ENCODE measurements around the gene BNC2.

The BNC2 gene

DNA sequence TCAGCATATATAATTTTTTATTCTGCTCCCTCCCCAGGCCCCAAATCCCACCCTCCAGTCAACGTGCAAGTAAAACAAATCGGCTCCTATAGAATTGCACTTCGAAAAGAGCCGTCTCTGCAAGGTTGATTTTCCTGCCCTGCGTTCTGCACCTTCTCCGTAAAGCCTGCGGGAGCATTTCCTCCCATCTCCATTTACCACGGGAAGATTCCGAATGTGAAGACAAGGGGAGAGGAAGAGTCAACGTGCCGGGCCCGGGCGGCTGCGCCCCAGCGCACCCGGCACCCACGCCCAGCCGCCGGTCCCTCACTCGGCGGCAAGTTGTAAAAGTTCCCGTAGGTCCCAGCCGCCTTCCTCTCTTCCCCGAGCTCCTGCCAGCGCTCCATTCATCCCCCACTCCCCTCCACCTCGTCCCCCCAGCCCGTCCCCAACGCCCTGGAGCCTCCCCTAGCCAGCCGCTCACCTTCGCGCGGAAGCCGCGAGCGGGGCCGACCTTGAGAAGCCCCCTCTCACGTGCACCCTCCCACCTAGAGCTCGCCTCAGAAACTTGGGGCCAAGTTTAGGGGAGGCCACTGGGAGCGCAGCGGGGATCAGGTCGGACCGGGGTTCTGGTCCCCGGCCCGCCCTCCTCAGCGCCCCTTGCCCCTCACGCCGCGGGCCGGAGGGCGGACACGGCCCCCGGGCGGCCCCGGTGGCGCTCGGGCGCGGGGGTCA, 431 bp downstream of the BNC2 start:
- peak; percentile 9 for DNase-seq (ENCODE audit: low read depth)

DNA sequence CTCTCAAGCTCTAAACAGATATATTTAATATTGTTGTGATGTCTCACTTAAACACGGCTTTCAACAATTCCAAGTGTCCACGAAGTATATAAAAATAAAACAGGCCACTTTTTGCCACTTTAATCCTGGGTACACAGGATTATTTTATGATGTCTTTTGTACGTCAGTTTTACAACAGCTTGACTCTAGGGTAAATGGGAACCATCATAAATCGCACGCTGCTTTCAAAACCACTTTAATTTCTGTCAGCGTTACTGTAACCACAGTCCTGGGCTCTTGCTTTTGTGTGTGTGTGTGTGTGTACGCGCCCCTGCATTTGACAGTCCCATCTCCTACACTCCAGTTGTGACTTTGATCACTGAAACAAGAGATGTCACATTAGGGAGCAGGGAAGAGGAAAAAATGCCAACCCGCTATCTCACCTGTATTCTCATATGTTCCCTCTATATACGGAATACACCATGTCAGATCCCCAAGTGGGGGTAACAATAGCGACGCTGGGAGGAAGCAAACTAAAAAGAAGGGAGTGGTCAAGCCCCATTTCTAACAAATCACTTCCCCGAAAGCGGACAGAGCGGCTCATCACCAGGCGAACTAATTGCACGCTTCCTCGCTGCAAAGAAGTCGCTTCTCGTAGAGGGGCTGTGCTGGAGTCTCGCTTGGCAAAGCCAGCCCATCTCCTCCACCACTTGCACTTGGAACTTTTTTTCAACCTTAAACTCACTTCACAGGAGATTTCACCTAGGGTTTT, 1.2 kb downstream of the BNC2 start:
- peak; percentile 38 for DNase-seq (ENCODE audit: low read depth)

DNA sequence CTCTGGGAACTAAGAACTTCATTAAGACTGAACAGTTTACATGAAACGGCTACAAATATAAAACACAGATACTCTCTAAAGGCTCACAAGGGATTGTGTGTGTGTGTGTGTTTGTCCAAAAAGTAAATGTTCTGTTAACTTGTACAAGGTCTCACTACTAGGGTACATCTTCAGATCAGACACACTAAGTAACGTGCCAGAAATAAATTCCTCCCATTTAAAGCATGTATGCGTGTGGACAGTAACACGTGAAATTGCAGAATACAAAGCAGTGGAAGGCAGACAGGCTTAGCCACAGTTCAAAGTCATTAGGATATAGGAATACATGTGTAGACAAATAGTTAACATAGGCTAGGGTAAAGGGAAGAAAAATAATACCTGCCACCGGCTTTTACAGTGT, 1.8 kb downstream of the BNC2 start:
- DNase-seq (ENCODE audit: low read depth) = no peak

DNA sequence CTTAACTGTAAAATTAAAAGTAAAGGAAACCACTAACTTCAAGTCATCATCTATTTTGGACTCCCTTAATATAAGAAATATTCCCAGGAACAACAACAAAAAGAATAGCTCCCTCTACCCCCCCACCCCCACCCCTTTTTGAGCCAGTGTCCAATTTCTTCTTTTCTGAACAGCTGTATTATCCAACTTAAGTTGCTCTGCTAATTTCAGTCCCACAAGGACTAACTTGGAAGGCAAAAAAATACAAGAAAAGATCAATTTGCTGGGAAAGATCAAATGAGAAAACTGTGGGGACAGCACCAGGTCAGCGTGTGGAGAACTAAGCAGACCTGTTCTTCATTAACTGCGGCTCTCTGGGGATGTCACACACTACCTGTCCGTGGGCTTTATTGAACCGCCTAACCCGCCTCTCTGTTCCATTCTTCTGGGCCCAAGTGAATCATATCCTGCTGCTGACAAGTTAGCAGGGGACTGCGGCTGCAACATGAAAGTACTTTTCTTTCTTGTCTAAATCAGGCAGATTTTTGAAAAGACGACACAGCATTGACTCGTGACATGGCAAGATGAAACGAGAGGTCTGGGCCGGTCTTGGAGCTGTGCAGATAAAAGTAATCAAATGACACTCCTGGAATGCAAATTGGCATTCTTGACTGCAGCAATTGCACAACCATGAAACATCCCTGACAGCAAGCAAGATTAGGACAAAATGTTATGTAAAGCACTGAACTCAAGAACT, 2.7 kb downstream of the BNC2 start:
- peak; percentile 75 for DNase-seq (ENCODE audit: low read depth)

DNA sequence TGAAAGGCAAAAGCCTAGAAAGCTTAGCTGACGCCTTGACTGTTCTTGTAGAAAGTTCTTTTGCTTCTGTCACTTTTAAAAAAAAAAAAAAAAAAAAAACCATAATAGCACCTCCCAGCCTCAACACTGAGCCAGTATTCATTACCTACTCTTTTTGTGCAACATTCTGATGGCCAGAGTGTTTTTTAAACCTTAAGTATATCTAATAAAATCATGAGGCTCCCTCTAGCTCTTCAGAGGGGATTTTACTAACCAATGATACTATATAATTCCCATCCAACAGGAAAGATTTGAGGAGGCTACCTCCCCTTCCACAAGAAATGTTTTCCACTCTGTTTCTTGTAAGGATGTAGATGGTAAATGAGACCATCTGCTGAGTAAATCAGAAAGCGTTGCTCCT, 3.9 kb downstream of the BNC2 start:
- DNase-seq (ENCODE audit: low read depth) = peak; percentile 52

DNA sequence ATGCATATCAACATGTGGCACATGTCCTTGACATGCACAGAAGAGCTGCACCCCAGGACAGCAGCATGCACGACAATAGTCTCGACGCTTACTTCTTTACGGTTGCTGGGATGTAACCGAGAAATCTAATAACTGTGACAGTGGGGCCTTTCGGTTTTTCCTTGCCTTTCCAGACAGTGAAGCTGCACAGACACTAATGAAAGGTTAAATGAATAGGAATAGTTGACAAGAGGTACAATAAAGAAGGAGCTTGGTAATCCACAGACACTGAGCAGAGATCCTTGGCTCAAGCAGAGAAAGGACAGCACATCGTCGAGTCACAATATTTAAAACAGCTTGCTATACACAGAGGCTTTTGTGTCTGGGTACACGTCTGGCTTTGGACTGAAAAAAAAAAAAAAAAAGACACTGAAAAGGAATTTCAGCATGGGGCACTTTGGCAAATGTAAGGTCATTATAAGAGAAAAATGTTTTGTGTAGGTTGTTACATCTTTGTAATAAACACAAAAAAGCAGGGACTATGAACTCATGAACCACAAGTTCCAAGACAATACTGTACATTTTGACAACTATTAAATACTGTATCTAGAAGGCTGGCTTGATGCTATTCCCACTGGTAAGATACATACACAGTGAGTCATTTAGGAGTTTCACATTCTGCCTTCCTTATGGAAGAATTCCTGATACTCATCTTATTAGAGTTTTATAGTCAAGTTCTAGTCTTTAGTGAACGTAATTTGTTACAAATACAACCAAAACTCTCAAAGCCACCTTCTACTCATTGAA, 5.6 kb downstream of the BNC2 start:
- peak; percentile 25 for DNase-seq (ENCODE audit: low read depth)

DNA sequence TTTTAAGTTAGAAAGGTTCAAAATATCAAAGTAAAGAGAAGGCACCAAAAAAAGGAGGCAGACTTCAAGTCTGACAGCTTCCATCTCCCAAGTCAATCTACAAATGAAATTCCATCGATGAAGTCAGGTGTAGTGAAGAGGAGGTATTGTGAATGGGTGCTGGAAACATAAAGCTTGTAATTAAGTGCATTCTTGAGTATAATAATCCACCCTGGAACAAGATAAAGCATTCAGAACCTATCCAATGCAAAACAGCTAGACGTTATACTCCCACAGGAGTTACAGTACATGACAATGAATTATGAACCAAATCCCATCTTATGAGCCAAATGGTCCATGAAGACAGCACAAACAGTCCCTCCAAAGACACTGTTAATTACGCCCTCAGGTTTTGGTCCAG, 22.3 kb downstream of the BNC2 start:
- no peak for DNase-seq (ENCODE audit: low read depth)

DNA sequence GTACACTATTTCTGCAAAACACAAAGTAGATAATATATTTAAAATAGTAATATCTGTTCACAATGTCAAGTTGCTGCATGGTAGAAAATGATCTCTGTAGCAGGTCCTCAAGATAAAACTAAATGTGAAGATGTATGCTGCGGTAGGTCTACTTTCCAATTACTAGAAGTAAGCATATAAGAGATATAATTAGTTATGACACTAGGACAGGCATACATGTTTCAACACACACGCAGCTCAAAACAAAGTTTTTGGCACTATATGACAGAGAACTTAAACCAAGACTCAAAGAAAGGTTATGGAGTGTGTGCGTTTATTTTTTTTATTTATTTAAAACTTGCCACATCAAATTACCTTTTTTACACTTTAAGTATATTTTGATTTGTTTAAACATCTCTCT, 23.5 kb downstream of the BNC2 start:
- DNase-seq (ENCODE audit: low read depth) = no peak

DNA sequence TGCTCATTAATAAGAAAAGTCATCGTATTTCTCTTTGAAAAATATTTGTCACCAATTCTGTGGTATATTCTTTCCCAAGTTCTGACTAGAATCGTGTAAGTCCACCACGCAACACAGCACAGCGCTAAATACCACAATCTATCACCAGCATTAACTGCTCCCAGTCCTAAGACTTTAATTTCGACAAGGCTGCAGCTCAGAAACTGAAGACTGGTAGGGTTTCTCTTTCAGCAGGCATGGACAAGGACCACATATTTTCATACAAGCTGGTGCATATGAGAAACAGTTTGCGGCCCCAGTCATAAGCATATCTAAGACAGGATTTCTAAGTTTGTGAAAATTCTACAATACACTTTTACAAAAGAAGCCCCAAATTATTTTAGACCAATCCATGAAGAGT, 24.1 kb downstream of the BNC2 start:
- no peak for DNase-seq (ENCODE audit: low read depth)

DNA sequence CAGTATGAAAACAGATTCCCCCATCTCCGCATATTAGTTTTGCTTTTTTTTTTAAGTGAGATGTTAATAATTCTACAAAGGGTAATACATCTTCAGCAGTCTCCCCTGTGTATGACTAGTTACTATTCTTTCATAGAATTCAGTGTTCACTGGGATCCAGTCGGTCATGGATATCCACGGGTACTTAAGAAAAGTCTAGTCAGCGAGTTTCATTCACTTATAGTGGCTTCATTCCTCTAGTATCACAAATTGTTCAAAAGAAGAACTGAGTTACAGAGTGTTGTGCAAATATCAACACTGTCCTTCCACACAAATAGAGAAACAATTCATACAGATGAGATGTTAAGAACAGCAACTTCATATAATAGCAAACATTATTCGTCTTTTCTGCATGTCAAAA, 35.7 kb downstream of the BNC2 start:
- DNase-seq (ENCODE audit: low read depth) = no peak

DNA sequence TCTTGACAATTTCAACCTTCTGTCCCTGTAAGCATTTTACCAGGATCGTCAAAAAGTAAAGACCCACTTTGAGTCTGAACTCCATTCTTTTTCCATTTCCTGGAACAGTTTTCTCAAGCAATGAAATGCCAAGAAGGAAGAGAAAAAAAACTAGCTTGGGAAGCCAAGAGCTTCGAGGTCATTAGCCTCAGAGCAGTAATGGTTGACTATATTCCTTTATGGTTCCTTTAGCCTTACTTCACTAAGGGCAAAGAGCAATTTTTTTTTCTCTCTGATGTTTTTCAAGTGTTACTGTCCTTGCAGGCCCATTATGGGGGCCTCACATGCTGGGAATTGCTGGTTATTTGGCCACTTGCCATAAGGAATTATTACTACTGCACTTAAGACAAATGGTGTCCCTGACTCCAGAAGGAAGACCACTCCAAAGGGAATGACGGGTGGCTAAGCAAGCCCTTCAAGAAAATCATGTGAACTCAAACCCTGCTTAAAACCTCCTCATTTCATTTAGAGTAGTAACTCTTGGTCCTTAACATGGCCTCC, 37.1 kb downstream of the BNC2 start:
- DNase-seq (ENCODE audit: low read depth) = no peak

DNA sequence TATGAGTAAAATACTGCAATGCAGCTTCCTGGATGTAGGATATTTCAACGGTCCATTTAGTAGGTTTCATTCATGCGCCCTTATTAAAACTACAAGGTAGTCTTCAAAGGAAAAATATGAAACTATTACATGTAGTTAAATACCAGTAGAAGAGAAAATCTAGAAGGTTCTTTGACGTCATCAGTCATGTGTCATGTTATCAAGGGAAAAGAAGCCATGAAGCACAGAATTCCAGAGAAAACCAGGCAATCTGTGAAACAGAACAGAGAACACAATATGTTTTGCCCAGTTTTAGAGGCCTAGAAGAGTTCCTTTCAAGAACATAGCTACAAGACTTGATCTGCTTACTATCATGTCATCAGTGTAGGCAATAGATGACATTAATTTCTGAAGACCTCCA, 38.4 kb downstream of the BNC2 start:
- no peak for DNase-seq (ENCODE audit: low read depth)

DNA sequence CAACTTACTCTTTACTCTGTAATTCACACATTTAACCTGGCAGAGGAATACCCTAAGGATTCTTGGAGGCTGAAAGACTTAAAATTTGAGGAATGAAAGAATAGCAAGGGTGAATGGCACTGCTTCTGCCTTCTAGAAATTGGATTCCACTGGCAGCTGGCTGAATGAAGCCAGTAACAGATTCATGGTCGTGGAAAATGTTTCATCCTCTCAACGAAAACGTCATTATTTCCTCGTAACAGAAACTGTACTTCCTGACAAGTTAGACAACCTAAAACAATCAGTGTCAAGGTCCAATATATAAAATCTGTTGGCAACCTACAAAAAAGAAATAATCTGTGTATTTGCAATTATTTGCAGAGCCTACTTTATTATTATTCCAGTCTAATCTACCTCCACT, 39.7 kb downstream of the BNC2 start:
- no peak for DNase-seq (ENCODE audit: low read depth)

DNA sequence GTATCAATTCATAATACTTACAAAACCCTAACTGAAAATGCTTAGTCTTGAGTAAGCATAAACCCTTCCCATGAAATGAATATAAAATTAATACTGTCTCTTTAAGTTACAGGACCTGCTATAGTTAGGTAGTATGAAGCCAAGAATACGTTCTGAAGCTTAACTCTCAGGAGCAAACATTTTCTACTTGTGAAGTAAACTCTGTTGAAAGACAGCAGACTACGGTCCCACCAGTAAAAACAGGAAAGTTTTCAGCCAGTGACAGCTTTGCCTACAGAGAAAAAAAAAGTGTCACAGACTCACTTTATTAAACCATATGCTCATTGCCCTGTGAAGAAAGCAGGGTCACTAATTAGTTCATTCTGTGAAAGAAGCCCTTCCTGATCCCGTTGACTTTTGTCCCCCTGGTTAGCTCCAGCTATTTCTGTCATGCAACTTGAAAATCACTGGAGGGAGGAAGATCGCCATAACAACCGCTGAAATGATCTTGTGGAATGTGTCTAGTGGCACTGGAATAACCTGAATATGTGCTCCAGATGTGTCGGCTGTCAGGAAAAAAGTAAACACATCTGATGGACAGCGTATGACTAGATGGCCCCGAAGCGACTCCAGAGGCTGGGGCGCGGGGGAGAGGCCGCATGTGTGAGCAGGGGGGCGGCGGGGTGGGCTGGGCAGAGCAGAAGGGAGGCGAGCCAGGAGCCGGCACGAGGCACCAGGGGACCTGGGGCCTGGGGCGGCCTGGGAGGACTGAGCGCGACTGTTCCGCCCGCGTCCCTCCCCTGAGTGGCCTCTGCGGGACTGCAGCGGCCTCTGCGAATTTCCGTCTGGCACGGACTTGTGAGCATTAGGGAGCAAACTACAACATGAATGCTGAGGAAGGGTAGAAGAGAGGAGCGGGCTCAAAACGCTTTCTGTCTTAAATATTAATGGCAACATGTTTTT, 41.9 kb downstream of the BNC2 start:
- DNase-seq (ENCODE audit: low read depth) = peak; percentile 84

DNA sequence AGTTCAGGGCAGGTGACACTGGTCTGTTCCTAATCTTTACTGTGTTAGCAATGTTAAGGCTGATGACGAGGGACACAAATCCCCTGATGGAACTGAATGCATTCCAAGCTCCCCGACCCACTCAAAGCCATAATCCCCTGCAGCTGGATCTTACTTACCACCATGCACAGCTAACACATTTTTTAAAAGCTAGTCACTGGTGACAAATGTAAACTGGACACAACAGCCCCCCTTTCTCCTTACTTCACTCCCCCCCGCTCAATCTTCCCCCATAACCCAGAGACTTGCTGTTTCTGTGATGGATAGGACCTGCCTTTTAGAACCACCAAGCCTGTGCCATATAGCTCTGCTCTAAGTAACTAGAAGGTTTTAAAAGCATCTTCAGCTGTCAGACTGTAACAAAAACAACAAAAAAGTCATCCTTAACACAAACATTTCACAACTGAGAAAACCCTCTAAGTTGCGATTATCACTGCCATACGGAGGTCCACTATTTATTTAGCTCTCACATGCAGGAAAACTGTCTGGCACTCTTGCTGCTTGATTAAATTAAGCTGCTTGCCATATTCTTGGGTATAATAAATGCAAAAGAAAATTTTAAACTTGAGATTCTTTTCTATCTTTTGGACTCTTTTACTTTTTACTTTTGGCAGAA, 44.4 kb downstream of the BNC2 start:
- peak; percentile 84 for DNase-seq (ENCODE audit: low read depth)

DNA sequence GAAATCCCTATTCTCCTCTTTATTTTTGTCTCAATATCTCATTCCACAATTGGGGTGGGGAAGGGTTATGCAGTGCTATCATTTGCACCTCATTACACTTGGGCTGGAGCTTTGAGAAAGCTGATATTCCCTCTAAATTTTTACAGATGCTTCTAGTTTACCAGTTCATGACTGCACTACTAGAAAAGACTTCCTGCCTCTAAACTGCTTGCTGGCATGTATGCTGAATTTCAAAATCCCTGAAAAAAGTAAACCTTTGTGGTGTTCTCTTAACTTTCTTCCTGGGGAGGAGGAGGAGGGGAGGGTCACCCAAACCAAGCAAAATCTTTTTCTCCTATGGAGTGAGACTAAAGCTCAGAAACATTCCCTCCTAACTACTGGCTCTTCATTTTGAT, 45.1 kb downstream of the BNC2 start:
- DNase-seq (ENCODE audit: low read depth) = peak; percentile 81

DNA sequence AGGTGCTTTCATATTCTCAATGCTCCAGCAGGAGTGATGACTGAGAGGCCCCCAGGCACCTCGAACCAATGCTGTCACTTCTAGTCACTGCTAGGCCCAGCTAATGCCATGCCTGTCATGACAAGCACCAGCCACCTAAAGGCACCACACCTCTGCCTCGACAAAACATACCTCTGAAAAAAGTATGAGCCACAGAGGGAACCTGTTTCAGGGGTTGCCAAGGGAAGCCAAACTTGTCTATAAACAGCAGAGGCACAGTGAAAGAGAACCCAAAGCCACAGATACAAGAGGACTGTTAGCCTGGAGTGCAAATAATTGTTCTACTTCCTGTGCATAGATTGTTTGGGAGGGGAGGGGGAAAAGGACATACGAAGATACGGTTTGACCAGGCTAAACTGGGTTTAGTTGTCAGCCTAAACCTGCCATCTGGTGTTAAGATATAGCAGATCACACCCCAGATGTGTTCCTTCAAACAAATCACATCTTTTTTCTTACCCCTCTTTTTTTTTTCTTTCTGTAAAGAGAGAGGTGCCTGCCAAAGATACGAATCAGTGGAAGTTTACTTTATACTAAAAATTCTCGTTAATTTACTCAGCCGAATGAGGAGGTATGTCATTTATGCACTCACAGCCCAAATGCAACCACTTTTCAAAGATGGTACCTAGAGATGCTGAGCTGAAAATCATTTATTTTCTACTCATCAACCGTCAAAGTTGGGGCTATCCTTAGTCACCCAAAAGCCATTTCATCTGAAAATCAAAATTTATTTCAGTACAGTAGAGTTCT, 45.7 kb downstream of the BNC2 start:
- DNase-seq (ENCODE audit: low read depth) = no peak

DNA sequence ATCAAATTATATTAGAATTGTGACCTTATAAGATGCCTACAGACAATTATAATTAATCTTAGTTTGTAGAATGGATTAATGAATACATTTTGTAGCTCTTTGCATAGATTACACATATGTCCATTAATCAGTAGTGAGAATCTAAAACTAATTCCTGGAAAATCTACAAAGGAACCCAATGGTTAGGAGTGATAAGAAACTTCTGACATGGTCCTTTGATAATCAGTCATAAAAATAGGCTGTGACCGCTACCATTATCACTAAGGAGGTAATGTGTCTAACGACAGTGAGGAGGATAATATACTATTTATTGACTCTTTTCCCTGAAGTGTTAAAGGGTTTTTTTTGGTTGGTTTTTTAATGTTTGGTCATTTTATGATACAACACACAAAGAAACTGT, 46.6 kb downstream of the BNC2 start:
- no peak for DNase-seq (ENCODE audit: low read depth)

DNA sequence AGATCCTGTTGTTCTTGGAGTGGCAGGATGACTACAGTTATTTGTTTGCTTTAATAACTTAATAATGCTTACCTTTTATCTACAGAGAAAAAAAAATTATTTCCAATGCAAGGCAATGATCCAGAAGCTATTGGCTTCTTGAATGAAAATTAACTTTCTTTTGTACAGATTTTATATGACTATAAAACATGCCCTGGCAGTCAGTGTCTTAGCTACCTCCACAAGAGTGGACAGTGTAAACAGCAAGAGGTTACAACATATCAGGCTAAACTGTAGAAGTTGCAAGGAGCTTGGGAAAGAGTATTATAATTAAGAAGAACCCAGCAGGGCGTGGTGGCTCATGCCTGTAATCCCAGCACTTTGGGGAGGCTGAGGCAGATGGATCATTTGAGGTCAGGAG, 49.1 kb downstream of the BNC2 start:
- no peak for DNase-seq (ENCODE audit: low read depth)

DNA sequence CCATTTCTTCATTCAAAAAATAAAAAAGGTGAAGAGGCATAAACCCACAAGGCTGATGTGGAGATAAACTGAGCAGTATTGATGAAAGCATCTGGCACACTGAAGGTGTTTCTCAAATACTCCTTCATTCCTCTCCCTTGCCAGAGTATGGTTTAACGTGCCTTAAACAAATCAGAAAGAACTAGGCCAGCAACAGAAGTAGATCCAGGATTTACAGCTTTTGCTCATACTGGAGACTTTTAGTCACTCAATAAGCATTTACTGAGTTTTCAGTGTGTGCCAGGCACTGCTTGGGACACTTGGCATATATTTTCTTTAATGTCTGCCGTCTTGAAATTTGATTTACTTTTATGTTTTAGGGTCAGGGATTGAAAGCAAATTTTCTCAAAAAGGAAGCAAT, 53.0 kb downstream of the BNC2 start:
- no peak for DNase-seq (ENCODE audit: low read depth)

Measured in fibroblast of gingiva (primary cell).